ENCODE results near the gene KLHL24.
"Not testable (repeated sequence)": the region's sequence is repeated elsewhere in the genome, so short reads cannot be mapped to it uniquely, and the experiment has no call there.

Gene KLHL24

DNA sequence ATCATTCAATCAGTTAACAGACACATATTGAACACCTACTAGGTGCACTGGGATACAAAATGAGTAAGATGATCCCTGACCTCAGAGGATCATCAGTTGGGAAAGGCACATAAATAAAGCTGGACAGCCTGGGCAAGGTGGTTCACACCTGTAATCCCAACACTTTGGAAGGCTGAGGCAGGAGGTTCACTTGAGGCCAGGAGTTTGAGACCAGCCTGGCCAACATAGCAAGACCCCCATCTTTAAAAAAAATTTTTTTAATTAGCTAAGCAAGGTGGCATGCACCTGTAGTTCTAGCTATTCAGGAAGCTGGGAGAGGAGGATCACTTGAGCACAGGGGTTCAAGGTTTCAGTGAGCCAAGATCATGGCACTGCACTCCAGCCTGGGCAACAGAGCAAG is 3.7 kb upstream of the KLHL24 start:
- no peaks in the 10 kb centered on the region for H3K9me3 ChIP-seq
- no peak overlapping the region for H3K27ac ChIP-seq
- no peaks in the 10 kb centered on the region for H3K27me3 ChIP-seq
- no peaks in the 10 kb centered on the region for H3K36me3 ChIP-seq
- H3K4me1 ChIP-seq = peaks cover 0 to 7% (median 5%) of the 10 kb centered on the region in 4 donors
- no peak overlapping the region for H3K4me3 ChIP-seq
- DNase-seq = no peak
- intact Hi-C loops (cut with DNase I; ENCODE audit: low total_unique reads) = no loop called here
- TF ChIP-seq, protein P1, sequence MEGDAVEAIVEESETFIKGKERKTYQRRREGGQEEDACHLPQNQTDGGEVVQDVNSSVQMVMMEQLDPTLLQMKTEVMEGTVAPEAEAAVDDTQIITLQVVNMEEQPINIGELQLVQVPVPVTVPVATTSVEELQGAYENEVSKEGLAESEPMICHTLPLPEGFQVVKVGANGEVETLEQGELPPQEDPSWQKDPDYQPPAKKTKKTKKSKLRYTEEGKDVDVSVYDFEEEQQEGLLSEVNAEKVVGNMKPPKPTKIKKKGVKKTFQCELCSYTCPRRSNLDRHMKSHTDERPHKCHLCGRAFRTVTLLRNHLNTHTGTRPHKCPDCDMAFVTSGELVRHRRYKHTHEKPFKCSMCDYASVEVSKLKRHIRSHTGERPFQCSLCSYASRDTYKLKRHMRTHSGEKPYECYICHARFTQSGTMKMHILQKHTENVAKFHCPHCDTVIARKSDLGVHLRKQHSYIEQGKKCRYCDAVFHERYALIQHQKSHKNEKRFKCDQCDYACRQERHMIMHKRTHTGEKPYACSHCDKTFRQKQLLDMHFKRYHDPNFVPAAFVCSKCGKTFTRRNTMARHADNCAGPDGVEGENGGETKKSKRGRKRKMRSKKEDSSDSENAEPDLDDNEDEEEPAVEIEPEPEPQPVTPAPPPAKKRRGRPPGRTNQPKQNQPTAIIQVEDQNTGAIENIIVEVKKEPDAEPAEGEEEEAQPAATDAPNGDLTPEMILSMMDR (IDR thresholded peaks at IDR 0.05) = no peak

DNA sequence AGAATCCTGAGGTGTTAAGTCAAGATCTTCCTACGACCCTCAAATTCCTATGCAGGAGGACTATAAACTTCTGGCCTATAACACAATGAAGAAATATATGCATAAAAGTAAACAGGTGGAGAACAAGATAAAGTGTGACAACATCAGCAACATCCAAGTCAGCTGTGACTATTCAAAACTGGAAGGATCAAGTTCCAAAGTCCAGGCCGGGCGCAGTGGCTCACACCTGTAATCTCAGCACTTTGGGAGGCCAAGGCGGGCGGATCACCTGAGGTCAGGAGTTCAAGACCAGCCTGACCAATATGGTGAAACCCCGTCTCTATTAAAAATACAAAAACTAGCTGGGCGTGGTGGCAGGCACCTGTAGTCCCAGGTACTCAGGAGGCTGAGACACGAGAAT is 2.7 kb upstream of the KLHL24 start:
- H3K27ac ChIP-seq; H3K27me3 ChIP-seq; H3K36me3 ChIP-seq; DNase-seq; intact Hi-C loops (cut with DNase I; ENCODE audit: low total_unique reads); H3K4me3 ChIP-seq; H3K9me3 ChIP-seq: not testable (repeated sequence)
- H3K4me1 ChIP-seq = peaks cover 0 to 13% (median 8%) of the 10 kb centered on the region in 4 donors

DNA sequence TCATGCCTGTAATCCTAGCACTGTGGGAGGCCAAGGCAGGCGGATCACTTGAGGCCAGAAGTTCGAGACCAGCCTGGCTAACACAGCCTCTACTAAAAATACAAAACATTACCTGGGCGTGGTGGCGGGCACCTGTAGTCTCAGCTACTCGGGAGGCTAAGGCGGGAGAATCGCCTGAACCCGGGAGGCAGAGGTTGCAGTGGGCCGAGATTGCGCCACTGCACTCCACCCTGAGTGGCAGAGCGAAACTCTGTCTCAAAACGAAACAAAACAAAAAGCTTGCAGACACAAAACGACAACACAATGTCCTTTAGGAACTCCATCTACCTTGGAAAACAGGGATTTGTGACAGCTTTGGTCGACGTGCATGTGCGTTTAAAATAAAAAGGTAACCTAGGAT is 716 bp upstream of the KLHL24 start:
- intact Hi-C loops (cut with DNase I; ENCODE audit: low total_unique reads) = loop anchor here (5.0 kb wide), 2 partner anchors 63 to 537 kb away; partner anchors contain the start of genes MCCC1 and YEATS2

DNA sequence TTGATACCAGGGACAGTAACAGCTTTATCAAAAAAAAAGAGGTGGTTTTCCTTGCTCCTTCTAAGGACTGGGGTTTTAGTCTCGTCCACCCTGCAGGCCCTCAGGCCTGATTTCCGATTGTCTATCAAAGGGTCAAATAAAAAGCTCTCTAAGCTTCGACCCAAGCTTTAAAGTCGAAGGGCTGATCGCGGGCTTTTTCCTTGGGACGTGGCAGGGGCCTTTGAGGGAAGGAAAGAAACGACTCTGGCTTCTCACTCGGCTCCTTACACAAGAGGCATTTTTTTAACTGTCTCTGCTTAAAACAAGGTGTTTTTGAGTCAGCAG is 354 bp upstream of the KLHL24 start:
- DNase-seq = peak in 1 of 2 donors; percentile 26
- peak overlapping the region; percentile 97 to 99 for H3K27ac ChIP-seq
- TF ChIP-seq, protein P1 (IDR thresholded peaks at IDR 0.05) = no peak
- peak overlapping the region; percentile 90 to 91 for H3K4me3 ChIP-seq
- intact Hi-C loops (cut with DNase I; ENCODE audit: low total_unique reads) = loop anchor here (5.0 kb wide), 2 partner anchors 62 to 538 kb away; partner anchors contain the start of genes MCCC1 and YEATS2
- no peaks in the 10 kb centered on the region for H3K36me3 ChIP-seq
- no peaks in the 10 kb centered on the region for H3K27me3 ChIP-seq
- H3K9me3 ChIP-seq = no peaks in the 10 kb centered on the region
- peaks cover 0 to 31% (median 12%) of the 10 kb centered on the region in 4 donors for H3K4me1 ChIP-seq

More for the DNA sequence above, 716 bp upstream of the KLHL24 start:
- DNase-seq = no peak
- Histone ChIP-seq H3K4me3 (peak overlapping the region; percentile 90 to 91), H3K27me3 (no peaks in the 10 kb centered on the region), H3K36me3 (no peaks in the 10 kb centered on the region), H3K4me1 (peaks cover 0 to 29% (median 12%) of the 10 kb centered on the region in 4 donors), H3K27ac (peak overlapping the region; percentile 97 to 99), H3K9me3 (no peaks in the 10 kb centered on the region)
- TF ChIP-seq, protein P1 (IDR thresholded peaks at IDR 0.05) = no peak

DNA sequence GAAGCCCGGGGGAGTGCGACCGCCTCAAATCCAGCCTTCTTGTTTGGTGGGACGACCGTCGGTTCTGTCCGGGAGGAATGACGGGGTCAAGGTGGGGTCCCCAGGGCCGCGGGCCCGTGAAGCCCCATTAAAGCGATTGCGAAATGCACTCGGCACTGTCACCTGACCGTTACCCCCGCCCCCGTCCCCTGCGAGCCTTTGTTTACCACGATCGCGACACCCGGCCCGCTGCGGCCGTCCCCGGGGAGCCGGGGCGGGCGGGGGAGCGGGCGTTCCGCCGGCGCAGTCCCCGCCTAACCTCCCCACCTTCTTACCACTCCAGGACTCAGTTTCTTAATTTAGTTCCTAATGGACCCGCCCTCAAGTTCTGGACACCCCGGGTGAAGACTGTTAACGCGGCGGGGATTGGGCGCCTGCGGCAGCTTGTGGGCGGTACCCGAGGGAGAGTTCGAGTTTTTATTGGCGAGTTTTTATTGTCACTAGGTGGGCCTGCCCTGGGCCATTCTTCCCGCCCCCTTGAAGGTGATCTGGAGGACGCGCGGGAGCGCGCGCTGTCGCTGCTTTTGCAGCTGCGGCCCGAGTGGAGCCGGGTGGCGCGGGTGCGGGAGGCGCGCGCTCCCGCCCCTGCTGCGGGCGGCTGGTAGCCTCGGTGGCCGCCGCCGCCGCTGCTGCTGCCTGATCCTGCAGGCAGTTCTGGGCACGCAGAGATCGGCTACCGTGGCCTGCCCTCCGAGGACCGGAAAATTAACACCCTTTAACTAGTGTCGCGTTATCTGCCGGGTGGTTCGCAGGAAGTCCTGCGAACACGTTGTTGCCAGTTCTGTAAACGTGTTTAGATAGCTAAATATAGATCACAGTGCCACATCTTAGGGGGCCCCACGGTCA is 1.0 kb downstream of the KLHL24 start:
- peaks cover 0 to 32% (median 12%) of the 10 kb centered on the region in 4 donors for H3K4me1 ChIP-seq
- no peaks in the 10 kb centered on the region for H3K9me3 ChIP-seq
- no peaks in the 10 kb centered on the region for H3K27me3 ChIP-seq
- H3K27ac ChIP-seq = peak overlapping the region; percentile 97 to 99
- intact Hi-C loops (cut with DNase I; ENCODE audit: low total_unique reads) = loop anchor here (5.0 kb wide), 2 partner anchors 61 to 539 kb away; partner anchors contain the start of genes MCCC1 and YEATS2
- no peaks in the 10 kb centered on the region for H3K36me3 ChIP-seq
- H3K4me3 ChIP-seq = peak overlapping the region; percentile 90 to 91
- peak; percentile 95 to 98 for DNase-seq
- TF ChIP-seq, protein P1 (IDR thresholded peaks at IDR 0.05) = no peak

DNA sequence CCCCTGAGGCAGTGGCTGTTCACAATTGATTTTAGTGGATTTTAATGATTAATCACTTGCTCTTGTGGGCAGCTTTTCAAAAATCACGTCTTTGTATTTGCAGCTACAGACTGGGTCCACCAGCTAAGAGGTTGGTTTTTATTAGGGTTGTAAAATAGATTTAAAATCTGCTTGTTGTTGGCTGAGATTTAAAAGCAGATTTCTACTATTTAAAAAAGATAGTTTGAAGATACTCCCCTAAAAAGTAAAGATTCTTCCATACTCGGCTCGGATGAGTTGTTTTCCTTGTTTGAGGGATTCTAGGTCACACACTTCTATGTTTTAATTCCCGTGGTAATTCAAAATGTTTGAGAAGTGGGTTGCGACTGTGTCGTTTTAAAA is 1.7 kb downstream of the KLHL24 start:
- DNase-seq = no peak
- intact Hi-C loops (cut with DNase I; ENCODE audit: low total_unique reads) = loop anchor here (5.0 kb wide), 2 partner anchors 60 to 540 kb away; partner anchors contain the start of genes MCCC1 and YEATS2
- no peaks in the 10 kb centered on the region for H3K27me3 ChIP-seq
- peak overlapping the region; percentile 97 to 99 for H3K27ac ChIP-seq
- no peaks in the 10 kb centered on the region for H3K9me3 ChIP-seq
- no peaks in the 10 kb centered on the region for H3K36me3 ChIP-seq
- H3K4me3 ChIP-seq = peak overlapping the region; percentile 90 to 91
- TF ChIP-seq, protein P1 (IDR thresholded peaks at IDR 0.05) = no peak
- H3K4me1 ChIP-seq = peaks cover 0 to 38% (median 18%) of the 10 kb centered on the region in 4 donors

DNA sequence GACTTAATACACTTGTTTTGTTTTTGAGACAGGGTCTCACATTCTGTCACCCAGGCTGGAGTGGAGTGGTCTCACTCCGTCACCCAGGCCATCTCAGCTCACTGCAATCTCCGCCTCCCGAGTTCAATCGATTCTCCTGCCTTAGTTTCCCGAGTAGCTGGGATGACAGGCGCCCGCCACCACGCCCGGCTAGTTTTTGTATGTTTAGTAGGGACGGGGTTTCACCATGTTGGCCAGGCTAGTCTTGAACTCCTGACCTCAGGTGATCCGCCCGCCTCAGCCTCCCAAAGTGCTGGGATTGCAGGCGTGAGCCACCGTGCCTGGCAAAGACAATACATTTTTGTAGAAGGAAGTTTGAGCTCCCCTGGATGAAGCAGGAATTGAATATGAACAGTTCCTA is 2.2 kb downstream of the KLHL24 start:
- DNase-seq, H3K27me3 ChIP-seq, H3K36me3 ChIP-seq, H3K9me3 ChIP-seq: not testable (repeated sequence)
- Histone ChIP-seq H3K4me1 (peaks cover 0 to 42% (median 18%) of the 10 kb centered on the region in 4 donors), H3K27ac (peak overlapping the region; percentile 97 to 99), H3K4me3 (peak overlapping the region in 1 of 2 donors; percentile 90)
- intact Hi-C loops (cut with DNase I; ENCODE audit: low total_unique reads) = loop anchor here (5.0 kb wide), 2 partner anchors 60 to 540 kb away; partner anchors contain the start of genes MCCC1 and YEATS2

Data from tibial artery (tissue), 4 donors.